Omental fat pad (tissue), 4 donors: ENCODE results near the gene KRT23. TPM values are rescaled to one million over a fixed set of nuclear protein-coding genes. Genes with fewer than 3 reads are reported as not detected.

Source experiments
- ATAC-seq: fragments of 150-250 bp; one replicate; pipeline ENCODE4 v1.9.1; 2016; ENCODE audit warnings: mild to moderate bottlenecking, moderate library complexity; ENCODE audit not compliant: low FRiP score
- DNase-seq: peaks from one replicate; pipeline ENCODE4 v3.0.0-alpha.2; 2019; ENCODE audit warnings: low spot score
- total RNA-seq, 4 donors: library from RNA; depleted of rRNA; stranded (reverse); fragments of >200 nt; gene quantifications; one replicate each; pipeline ENCODE4 v1.1.0, GENCODE V29; 2016
- TF ChIP-seq, protein P1 (sequence below), 3 donors: fragments of 450-650 bp; IDR thresholded peaks; one replicate each; pipeline ENCODE4 v1.5.1; 2016 to 2017; ENCODE audit warnings: antibody characterized with exemption in 3 of 3, mild to moderate bottlenecking in 3 of 3, moderate library complexity in 2 of 3

KRT23 gene
- total RNA-seq, 4 donors from 2014 or later = 4.3 TPM; not detected in 3

- DNase-seq = no peak
- no peak for ATAC-seq
Observed at GRCh38 chr17:40952154-40952553, 14.7 kb upstream of the KRT23 start.

GRCh38 chr17:40951011-40951622 is 13.7 kb upstream of the KRT23 start:
- TF ChIP-seq, protein P1, sequence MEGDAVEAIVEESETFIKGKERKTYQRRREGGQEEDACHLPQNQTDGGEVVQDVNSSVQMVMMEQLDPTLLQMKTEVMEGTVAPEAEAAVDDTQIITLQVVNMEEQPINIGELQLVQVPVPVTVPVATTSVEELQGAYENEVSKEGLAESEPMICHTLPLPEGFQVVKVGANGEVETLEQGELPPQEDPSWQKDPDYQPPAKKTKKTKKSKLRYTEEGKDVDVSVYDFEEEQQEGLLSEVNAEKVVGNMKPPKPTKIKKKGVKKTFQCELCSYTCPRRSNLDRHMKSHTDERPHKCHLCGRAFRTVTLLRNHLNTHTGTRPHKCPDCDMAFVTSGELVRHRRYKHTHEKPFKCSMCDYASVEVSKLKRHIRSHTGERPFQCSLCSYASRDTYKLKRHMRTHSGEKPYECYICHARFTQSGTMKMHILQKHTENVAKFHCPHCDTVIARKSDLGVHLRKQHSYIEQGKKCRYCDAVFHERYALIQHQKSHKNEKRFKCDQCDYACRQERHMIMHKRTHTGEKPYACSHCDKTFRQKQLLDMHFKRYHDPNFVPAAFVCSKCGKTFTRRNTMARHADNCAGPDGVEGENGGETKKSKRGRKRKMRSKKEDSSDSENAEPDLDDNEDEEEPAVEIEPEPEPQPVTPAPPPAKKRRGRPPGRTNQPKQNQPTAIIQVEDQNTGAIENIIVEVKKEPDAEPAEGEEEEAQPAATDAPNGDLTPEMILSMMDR (IDR thresholded peaks at IDR 0.05) = no peak
- no peak for DNase-seq
- ATAC-seq = no peak

More at GRCh38 chr17:40952154-40952553, 14.7 kb upstream of the KRT23 start:
- TF ChIP-seq, protein P1 (IDR thresholded peaks at IDR 0.05) = no peak

GRCh38 chr17:40950176-40950575 is 12.7 kb upstream of the KRT23 start:
- no peak for DNase-seq
- TF ChIP-seq, protein P1 (IDR thresholded peaks at IDR 0.05) = no peak
- no peak for ATAC-seq

- no peak for DNase-seq
- TF ChIP-seq, protein P1 (IDR thresholded peaks at IDR 0.05) = no peak
- ATAC-seq = no peak
Observed at GRCh38 chr17:40949418-40949817, 12.0 kb upstream of the KRT23 start.

- no peak for ATAC-seq
Observed at GRCh38 chr17:40947929-40948328, 10.5 kb upstream of the KRT23 start.

GRCh38 chr17:40945414-40945813 is 8.0 kb upstream of the KRT23 start:
- TF ChIP-seq, protein P1 (IDR thresholded peaks at IDR 0.05) = no peak

More at GRCh38 chr17:40947929-40948328, 10.5 kb upstream of the KRT23 start:
- TF ChIP-seq, protein P1 (IDR thresholded peaks at IDR 0.05) = no peak
- DNase-seq = no peak

GRCh38 chr17:40944531-40944930 is 7.1 kb upstream of the KRT23 start:
- TF ChIP-seq, protein P1 (IDR thresholded peaks at IDR 0.05) = no peak
- DNase-seq = no peak
- no peak for ATAC-seq

More at GRCh38 chr17:40945414-40945813, 8.0 kb upstream of the KRT23 start:
- ATAC-seq = no peak
- no peak for DNase-seq
